HPDE6-E6E7 (cell line): ENCODE results near the gene SLC24A3.

Source experiments
- DNase-seq: peaks from one replicate; pipeline ENCODE4 v3.0.0; 2011; ENCODE audit warnings: missing footprints; ENCODE audit errors: extremely low spot score

SLC24A3 gene

GRCh38 chr20:19341348-19342053, 129.1 kb downstream of the SLC24A3 start:
- no peak for DNase-seq

- no peak for DNase-seq
Measured at GRCh38 chr20:19344341-19344740, 131.9 kb downstream of the SLC24A3 start.

GRCh38 chr20:19347943-19348456, 135.6 kb downstream of the SLC24A3 start:
- no peak for DNase-seq

- no peak for DNase-seq
Measured at GRCh38 chr20:19348582-19348981, 136.1 kb downstream of the SLC24A3 start.

GRCh38 chr20:19349879-19350278, 137.4 kb downstream of the SLC24A3 start:
- DNase-seq = no peak

GRCh38 chr20:19351542-19351941, 139.1 kb downstream of the SLC24A3 start:
- no peak for DNase-seq

- no peak for DNase-seq
Measured at GRCh38 chr20:19354950-19355349, 142.5 kb downstream of the SLC24A3 start.

GRCh38 chr20:19361790-19362189, 149.3 kb downstream of the SLC24A3 start:
- no peak for DNase-seq

GRCh38 chr20:19363476-19363875, 151.0 kb downstream of the SLC24A3 start:
- no peak for DNase-seq

- DNase-seq = no peak
Measured at GRCh38 chr20:19367591-19367990, 155.1 kb downstream of the SLC24A3 start.

GRCh38 chr20:19368351-19368750, 155.9 kb downstream of the SLC24A3 start:
- DNase-seq = no peak

- no peak for DNase-seq
Measured at GRCh38 chr20:19370076-19371075, 157.9 kb downstream of the SLC24A3 start.

- no peak for DNase-seq
Measured at GRCh38 chr20:19371112-19371511, 158.7 kb downstream of the SLC24A3 start.

GRCh38 chr20:19374216-19374615, 161.8 kb downstream of the SLC24A3 start:
- DNase-seq = no peak

- no peak for DNase-seq
Measured at GRCh38 chr20:19375395-19375794, 163.0 kb downstream of the SLC24A3 start.

- no peak for DNase-seq
Measured at GRCh38 chr20:19375801-19376200, 163.4 kb downstream of the SLC24A3 start.

GRCh38 chr20:19376451-19377229, 164.2 kb downstream of the SLC24A3 start:
- no peak for DNase-seq

GRCh38 chr20:19378058-19378457, 165.6 kb downstream of the SLC24A3 start:
- no peak for DNase-seq

GRCh38 chr20:19380211-19380610, 167.8 kb downstream of the SLC24A3 start:
- DNase-seq = no peak

- DNase-seq = no peak
Measured at GRCh38 chr20:19381947-19382346, 169.5 kb downstream of the SLC24A3 start.
